SH-SY5Y (cell line): ENCODE results near the gene TMEM87B.

ENCODE experiments used
- GATA2 ChIP-seq: IDR thresholded peaks from 2 replicates; pipeline ENCODE4 v1.6.1; 2011; ENCODE audit warnings: mild to moderate bottlenecking, low read depth, low read length
- GATA3 ChIP-seq: IDR thresholded peaks from 2 replicates; pipeline ENCODE4 v1.6.1; 2011; ENCODE audit warnings: low read depth, mild to moderate bottlenecking, low read length, moderate library complexity

GRCh38 chr2:112129060-112129459 lies 74.0 kb downstream of the TMEM87B start:
- TF ChIP-seq GATA3 (no peak), GATA2 (no peak)
